CD4-positive, CD25-positive, alpha-beta regulatory T cell (primary cell): Measurements from ENCODE around the gene STARD3. TPM values are rescaled to one million over a fixed set of nuclear protein-coding genes. Genes with fewer than 3 reads are reported as not detected.

Experiments used
- ATAC-seq, 2 donors: fragments of 150-1000 bp; cut with Tn5 transposase; one replicate each; pipeline ENCODE4 v1.10.0; 2021; ENCODE audit warnings: low read depth in 2 of 2, moderate number of reproducible peaks in 2 of 2, moderate library complexity in 1 of 2
- DNase-seq, 3 donors: peaks; one replicate each; pipeline versions ENCODE4 v3.0.0 to v3.0.0-alpha.2; 2012 to 2022; ENCODE audit warnings: mixed read lengths in 1 of 3
- H3K27ac ChIP-seq: one replicate; pipeline ENCODE4 v1.7.0; 2013; ENCODE audit warnings: mild to moderate bottlenecking, low read length; ENCODE audit not compliant: insufficient read depth, poor library complexity, severe bottlenecking
- H3K27me3 ChIP-seq: one replicate; pipeline ENCODE4 v1.7.0; 2013; ENCODE audit warnings: low read length; ENCODE audit not compliant: control insufficient read depth, insufficient read depth
- H3K36me3 ChIP-seq: one replicate; pipeline ENCODE4 v1.7.0; 2013; ENCODE audit warnings: mild to moderate bottlenecking, low read length, moderate library complexity; ENCODE audit not compliant: control insufficient read depth, insufficient read depth
- H3K4me1 ChIP-seq: 2 replicates; pipeline ENCODE4 v1.7.0; 2013; ENCODE audit warnings: mild to moderate bottlenecking, low read length; ENCODE audit not compliant: insufficient read depth, control insufficient read depth, poor library complexity, severe bottlenecking
- H3K4me3 ChIP-seq: one replicate; pipeline ENCODE4 v1.7.0; 2013; ENCODE audit warnings: low read depth, mild to moderate bottlenecking, low read length, moderate library complexity
- H3K9me3 ChIP-seq, 2 experiments: 1 replicate in 1 of 2; 2 replicates in 1 of 2; pipeline ENCODE4 v1.7.0; 2013; ENCODE audit warnings: low read length in 2 of 2, mild to moderate bottlenecking in 1 of 2, moderate library complexity in 1 of 2; ENCODE audit not compliant: control insufficient read depth in 2 of 2
- H3K27ac Mint-ChIP-seq, 3 donors: one replicate each; pipeline ENCODE4 v1.8.0; 2020 to 2022; ENCODE audit warnings: mild to moderate bottlenecking in 3 of 3, mixed read lengths in 3 of 3, moderate library complexity in 2 of 3
- H3K27me3 Mint-ChIP-seq: one replicate; pipeline ENCODE4 v1.8.0; 2022; ENCODE audit warnings: mild to moderate bottlenecking, mixed read lengths
- H3K36me3 Mint-ChIP-seq: one replicate; pipeline ENCODE4 v1.8.0; 2020; ENCODE audit warnings: mixed read lengths
- H3K4me1 Mint-ChIP-seq, 4 donors: one replicate each; pipeline ENCODE4 v1.8.0; 2020 to 2022; ENCODE audit warnings: mixed read lengths in 4 of 4, mild to moderate bottlenecking in 1 of 4
- H3K4me3 Mint-ChIP-seq, 4 donors: one replicate each; pipeline ENCODE4 v1.8.0; 2020 to 2022; ENCODE audit warnings: mild to moderate bottlenecking in 4 of 4, mixed read lengths in 4 of 4, moderate library complexity in 3 of 4
- H3K9me3 Mint-ChIP-seq, 7 donors: one replicate each; pipeline ENCODE4 v1.8.0; 2020 to 2022; ENCODE audit warnings: mixed read lengths in 7 of 7, mild to moderate bottlenecking in 3 of 7, moderate library complexity in 2 of 7
- polyA plus RNA-seq, 4 donors: library from polyadenylated mRNA; unstranded; fragments of 300-500 nt; fragmentation: Illumina TruSeq; gene quantifications; one replicate each; pipeline ENCODE4 v1.2.3, GENCODE V29; 2021
- total RNA-seq: library from RNA; stranded (reverse); gene quantifications from one replicate; pipeline ENCODE4 v1.2.3, GENCODE V29; 2022

The STARD3 gene
- total and polyA plus RNA-seq, 5 donors from 2014 or later: 45.4 to 95.9 (median 46.7) TPM

DNA sequence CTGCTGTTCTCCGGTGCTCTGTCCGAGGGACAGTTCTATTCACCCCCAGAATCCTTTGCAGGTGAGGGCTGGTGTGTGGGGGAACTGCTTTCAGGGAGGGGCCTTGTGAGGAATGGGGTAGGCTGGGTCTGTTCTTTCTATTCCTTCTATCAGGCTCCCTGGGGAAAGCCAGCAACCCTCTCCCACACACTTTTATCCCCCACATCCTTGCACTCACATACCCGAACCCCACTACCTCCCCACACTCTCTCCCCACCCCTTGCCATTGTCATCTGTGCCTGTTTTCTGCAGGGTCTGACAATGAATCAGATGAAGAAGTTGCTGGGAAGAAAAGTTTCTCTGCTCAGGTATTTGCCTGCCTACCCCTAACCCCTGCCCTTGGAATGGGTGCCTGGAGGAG lies 21.8 kb downstream of the STARD3 start:
- Mint-ChIP-seq H3K4me3 (no peak overlapping the region), H3K36me3 (peaks cover 29% of the 10 kb centered on the region), H3K27me3 (no peaks in the 10 kb centered on the region), H3K9me3 (no peaks in the 10 kb centered on the region), H3K27ac (peak overlapping the region in 1 of 3 donors; percentile 66), H3K4me1 (peaks cover 4 to 28% (median 11%) of the 10 kb centered on the region in 4 donors)
- Histone ChIP-seq H3K4me1 (peaks cover under 1% of the 10 kb centered on the region), H3K4me3 (no peak overlapping the region), H3K27ac (no peak overlapping the region), H3K36me3 (peaks cover 46% of the 10 kb centered on the region), H3K27me3 (no peaks in the 10 kb centered on the region), H3K9me3 (no peaks in the 10 kb centered on the region)
- DNase-seq (no peak), ATAC-seq (no peak)

DNA sequence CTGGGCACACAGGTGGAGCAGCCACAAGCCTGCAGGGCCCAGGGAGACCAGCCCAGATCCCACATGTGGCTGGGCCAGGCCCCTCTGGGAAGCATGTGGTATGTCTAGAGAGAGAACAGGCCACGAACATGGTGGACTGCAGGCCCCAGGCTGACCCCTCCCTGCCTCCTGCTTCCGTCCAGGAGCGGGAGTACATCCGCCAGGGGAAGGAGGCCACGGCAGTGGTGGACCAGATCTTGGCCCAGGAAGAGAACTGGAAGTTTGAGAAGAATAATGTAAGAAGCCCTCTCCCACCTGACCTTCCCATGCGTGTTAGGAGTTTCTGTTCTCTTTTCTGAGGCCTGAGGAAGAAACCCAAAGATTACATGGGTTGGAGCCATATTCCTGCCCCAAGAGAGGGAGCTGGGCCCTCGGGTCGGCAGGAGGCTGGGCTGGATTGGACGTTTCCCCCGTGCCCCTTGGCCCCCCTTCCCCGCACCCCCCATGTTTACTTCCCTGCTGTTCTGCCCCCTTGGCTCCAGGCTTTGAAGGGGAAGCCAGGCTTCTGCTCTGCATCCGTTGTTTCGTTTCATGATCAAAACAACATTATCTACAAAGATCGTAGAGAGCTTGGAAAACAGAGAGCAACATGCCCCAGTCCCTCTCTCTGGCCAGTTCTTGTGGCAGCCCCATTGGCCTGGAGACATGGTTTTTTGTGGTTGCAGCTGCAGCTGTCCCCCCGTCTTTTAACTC lies 22.5 kb downstream of the STARD3 start:
- H3K36me3 ChIP-seq: peaks cover 46% of the 10 kb centered on the region
- Mint-ChIP-seq H3K4me3 (peak overlapping the region in 1 of 4 donors; percentile 56), H3K27me3 (no peaks in the 10 kb centered on the region), H3K36me3 (peaks cover 26% of the 10 kb centered on the region), H3K4me1 (peaks cover 4 to 26% (median 9%) of the 10 kb centered on the region in 4 donors), H3K27ac (peak overlapping the region in 2 of 3 donors; percentile 77 to 87), H3K9me3 (no peaks in the 10 kb centered on the region)
- no peaks in the 10 kb centered on the region for H3K4me1 ChIP-seq
- no peaks in the 10 kb centered on the region for H3K27me3 ChIP-seq
- ATAC-seq (no peak), DNase-seq (no peak)
- no peak overlapping the region for H3K27ac ChIP-seq
- H3K4me3 ChIP-seq: no peak overlapping the region
- no peaks in the 10 kb centered on the region for H3K9me3 ChIP-seq

DNA sequence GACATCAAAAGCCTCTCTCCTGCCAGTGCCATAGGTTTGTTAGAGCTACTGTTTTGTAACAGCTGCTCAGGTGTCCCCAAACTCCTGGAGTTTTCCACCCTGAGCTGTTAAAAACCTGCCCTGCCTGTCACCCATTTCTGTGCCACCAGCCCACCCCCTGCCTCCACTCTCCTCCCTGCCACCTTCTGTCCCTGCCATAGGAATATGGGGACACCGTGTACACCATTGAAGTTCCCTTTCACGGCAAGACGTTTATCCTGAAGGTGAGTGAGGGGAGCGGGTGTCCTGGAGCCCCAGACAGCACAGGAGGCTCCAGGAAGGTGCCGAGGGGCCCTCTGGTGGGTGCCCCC lies 23.0 kb downstream of the STARD3 start:
- Histone ChIP-seq H3K27me3 (no peaks in the 10 kb centered on the region), H3K4me3 (no peak overlapping the region), H3K4me1 (no peaks in the 10 kb centered on the region), H3K27ac (no peak overlapping the region), H3K9me3 (no peaks in the 10 kb centered on the region), H3K36me3 (peaks cover 46% of the 10 kb centered on the region)
- H3K4me3 Mint-ChIP-seq: no peak overlapping the region
- H3K4me1 Mint-ChIP-seq: peaks cover 4 to 22% (median 7%) of the 10 kb centered on the region in 4 donors
- peaks cover 23% of the 10 kb centered on the region for H3K36me3 Mint-ChIP-seq
- DNase-seq (no peak), ATAC-seq (no peak)
- peaks cover 4% of the 10 kb centered on the region for H3K27me3 Mint-ChIP-seq
- H3K27ac Mint-ChIP-seq: peak overlapping the region in 2 of 3 donors; percentile 77 to 87
- H3K9me3 Mint-ChIP-seq: no peaks in the 10 kb centered on the region

DNA sequence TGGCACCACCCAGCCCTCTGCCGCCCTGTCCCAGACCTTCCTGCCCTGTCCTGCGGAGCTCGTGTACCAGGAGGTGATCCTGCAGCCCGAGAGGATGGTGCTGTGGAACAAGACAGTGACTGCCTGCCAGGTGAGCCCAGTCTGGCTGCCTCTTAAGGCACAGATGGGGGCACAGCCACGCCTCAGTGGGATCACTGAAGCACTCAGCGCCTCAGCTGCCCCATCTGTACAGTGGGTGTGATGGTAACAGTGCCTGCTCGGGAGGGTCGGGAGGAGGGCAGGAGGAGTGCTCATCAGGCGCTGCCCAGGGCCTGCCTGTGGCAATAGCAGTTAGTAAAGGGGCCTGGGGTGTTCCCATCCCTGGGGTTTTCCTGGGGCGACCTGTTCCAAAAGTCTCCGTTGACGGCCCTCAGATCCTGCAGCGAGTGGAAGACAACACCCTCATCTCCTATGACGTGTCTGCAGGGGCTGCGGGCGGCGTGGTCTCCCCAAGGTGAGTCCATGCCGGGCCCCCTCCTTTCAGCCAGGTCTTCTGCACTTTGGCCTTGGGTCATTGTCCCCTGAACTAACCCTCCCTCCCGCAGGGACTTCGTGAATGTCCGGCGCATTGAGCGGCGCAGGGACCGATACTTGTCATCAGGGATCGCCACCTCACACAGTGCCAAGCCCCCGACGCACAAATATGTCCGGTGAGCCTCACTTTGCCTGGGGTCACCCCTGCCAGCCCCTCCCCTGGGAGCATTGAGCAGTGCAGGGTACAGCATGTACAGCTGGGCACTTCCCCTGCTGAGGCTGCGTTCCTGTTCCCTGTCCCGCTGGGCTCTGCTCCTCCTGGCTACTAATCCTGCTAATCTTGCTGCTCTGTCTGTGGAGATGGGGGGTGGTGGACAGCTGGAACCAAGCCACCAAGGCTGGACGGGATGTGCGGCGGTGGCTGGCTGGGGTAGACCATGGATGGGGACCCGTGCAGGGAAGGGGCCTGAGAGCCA lies 23.7 kb downstream of the STARD3 start:
- no peak for ATAC-seq
- H3K9me3 ChIP-seq: no peaks in the 10 kb centered on the region
- no peaks in the 10 kb centered on the region for H3K4me1 ChIP-seq
- Mint-ChIP-seq H3K9me3 (no peaks in the 10 kb centered on the region), H3K27me3 (peaks cover 11% of the 10 kb centered on the region), H3K4me3 (no peak overlapping the region), H3K4me1 (peaks cover 0 to 20% (median under 1%) of the 10 kb centered on the region in 4 donors), H3K36me3 (peaks cover 16% of the 10 kb centered on the region), H3K27ac (peak overlapping the region in 2 of 3 donors; percentile 48 to 82)
- no peak overlapping the region for H3K4me3 ChIP-seq
- DNase-seq: no peak
- H3K27ac ChIP-seq: no peak overlapping the region
- H3K27me3 ChIP-seq: no peaks in the 10 kb centered on the region
- peaks cover 46% of the 10 kb centered on the region for H3K36me3 ChIP-seq

DNA sequence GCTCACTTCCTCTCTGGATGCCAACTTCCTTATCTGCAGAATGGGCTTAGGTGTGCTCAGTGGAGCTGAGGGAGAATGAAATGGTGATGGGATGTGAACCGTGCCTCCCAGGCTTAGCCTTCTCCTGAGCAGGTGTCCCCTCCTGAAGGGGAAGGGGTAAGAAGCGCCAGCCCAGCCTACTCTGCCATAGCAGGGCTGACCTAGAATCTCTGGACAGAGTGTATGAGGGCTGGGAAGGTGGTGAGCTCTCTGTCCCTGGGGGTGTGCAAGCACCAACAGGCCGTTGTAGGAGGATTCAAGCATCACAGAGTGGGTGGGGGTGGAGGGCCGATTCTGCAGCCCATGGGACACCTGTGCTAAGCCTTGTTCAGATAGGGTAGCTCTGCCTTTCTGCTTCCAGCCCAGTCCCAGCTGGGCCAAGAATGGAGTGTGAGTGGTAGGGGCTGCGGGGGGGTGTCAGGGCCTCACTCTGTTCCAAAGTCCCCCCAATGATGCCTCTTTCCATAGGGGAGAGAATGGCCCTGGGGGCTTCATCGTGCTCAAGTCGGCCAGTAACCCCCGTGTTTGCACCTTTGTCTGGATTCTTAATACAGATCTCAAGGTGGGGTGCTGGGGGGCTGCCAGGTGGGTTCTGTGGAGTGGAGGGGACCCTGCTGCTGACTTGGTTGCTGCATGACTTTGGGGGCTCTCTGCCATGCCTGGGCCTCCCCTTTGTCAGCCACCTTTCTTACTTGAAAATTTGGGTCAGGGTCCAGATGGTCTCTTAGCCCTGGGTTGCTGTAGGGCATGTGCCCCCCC lies 25.0 kb downstream of the STARD3 start:
- peaks cover 0 to 25% (median 2%) of the 10 kb centered on the region in 4 donors for H3K4me1 Mint-ChIP-seq
- no peak for DNase-seq
- H3K36me3 Mint-ChIP-seq: peaks cover 15% of the 10 kb centered on the region
- H3K27ac Mint-ChIP-seq: no peak overlapping the region
- peaks cover 1% of the 10 kb centered on the region for H3K4me1 ChIP-seq
- H3K4me3 Mint-ChIP-seq: no peak overlapping the region
- no peaks in the 10 kb centered on the region for H3K9me3 Mint-ChIP-seq
- peaks cover 20% of the 10 kb centered on the region for H3K27me3 Mint-ChIP-seq
- no peak for ATAC-seq
- H3K27ac ChIP-seq: no peak overlapping the region
- H3K27me3 ChIP-seq: peaks cover 3% of the 10 kb centered on the region
- H3K9me3 ChIP-seq: no peaks in the 10 kb centered on the region
- no peak overlapping the region for H3K4me3 ChIP-seq
- peaks cover 38% of the 10 kb centered on the region for H3K36me3 ChIP-seq

DNA sequence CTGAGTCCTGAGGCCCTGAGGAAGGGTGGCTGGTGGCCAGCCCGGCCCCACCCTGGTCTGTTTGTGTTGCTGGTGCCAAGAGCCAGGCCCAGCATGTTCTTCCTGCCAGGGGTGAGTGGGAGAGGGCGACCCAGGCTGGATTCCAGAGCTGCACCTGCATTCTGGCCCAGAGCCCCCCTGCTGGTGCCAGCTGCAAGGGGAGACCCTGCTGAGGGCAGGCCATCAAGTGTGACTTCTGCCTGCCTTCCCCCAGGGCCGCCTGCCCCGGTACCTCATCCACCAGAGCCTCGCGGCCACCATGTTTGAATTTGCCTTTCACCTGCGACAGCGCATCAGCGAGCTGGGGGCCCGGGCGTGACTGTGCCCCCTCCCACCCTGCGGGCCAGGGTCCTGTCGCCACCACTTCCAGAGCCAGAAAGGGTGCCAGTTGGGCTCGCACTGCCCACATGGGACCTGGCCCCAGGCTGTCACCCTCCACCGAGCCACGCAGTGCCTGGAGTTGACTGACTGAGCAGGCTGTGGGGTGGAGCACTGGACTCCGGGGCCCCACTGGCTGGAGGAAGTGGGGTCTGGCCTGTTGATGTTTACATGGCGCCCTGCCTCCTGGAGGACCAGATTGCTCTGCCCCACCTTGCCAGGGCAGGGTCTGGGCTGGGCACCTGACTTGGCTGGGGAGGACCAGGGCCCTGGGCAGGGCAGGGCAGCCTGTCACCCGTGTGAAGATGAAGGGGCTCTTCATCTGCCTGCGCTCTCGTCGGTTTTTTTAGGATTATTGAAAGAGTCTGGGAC lies 25.8 kb downstream of the STARD3 start:
- Histone ChIP-seq H3K36me3 (peaks cover 37% of the 10 kb centered on the region), H3K9me3 (no peaks in the 10 kb centered on the region), H3K27ac (no peak overlapping the region), H3K4me1 (peaks cover 9% of the 10 kb centered on the region), H3K4me3 (no peak overlapping the region), H3K27me3 (peaks cover 5% of the 10 kb centered on the region)
- H3K9me3 Mint-ChIP-seq: no peaks in the 10 kb centered on the region
- no peak overlapping the region for H3K4me3 Mint-ChIP-seq
- ATAC-seq (no peak), DNase-seq (no peak)
- H3K27me3 Mint-ChIP-seq: peaks cover 23% of the 10 kb centered on the region
- no peak overlapping the region for H3K27ac Mint-ChIP-seq
- H3K36me3 Mint-ChIP-seq: peaks cover 14% of the 10 kb centered on the region
- H3K4me1 Mint-ChIP-seq: peaks cover 0 to 25% (median 3%) of the 10 kb centered on the region in 4 donors

DNA sequence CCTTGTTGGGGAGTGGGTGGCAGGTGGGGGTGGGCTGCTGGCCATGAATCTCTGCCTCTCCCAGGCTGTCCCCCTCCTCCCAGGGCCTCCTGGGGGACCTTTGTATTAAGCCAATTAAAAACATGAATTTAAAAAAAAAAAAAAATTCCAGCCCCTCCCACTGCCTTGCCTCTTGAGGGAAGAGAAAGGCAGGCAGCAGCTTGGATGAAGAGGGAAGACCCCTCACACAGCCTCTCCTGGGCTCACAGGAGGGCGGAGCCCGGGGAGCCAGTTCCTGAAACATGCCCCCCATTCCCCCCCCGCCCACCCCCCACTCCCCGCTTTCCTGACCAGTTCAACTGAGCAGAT lies 26.4 kb downstream of the STARD3 start:
- H3K36me3 Mint-ChIP-seq: peaks cover 11% of the 10 kb centered on the region
- H3K4me1 ChIP-seq: peaks cover 15% of the 10 kb centered on the region

More for the DNA sequence above, 26.4 kb downstream of the STARD3 start:
- H3K9me3 ChIP-seq: no peaks in the 10 kb centered on the region
- no peak overlapping the region for H3K4me3 ChIP-seq
- Mint-ChIP-seq H3K9me3 (no peaks in the 10 kb centered on the region), H3K4me1 (peaks cover 0 to 23% (median 3%) of the 10 kb centered on the region in 4 donors), H3K27me3 (peaks cover 24% of the 10 kb centered on the region), H3K27ac (no peak overlapping the region), H3K4me3 (no peak overlapping the region)
- H3K27ac ChIP-seq: no peak overlapping the region
- H3K36me3 ChIP-seq: peaks cover 34% of the 10 kb centered on the region
- H3K27me3 ChIP-seq: peaks cover 5% of the 10 kb centered on the region
- DNase-seq: no peak
- ATAC-seq: no peak
